GM21360 (cell line): ENCODE measurements around the gene NR1H2.
"Not testable (repeated sequence)": the region's sequence is repeated elsewhere in the genome, so short reads cannot be mapped to it uniquely, and the experiment has no call there.

Experiments used
- ATAC-seq: cut with Tn5 transposase; IDR thresholded peaks from one replicate; pipeline ENCODE4 v1.9.1; 2021; ENCODE audit warnings: mild to moderate bottlenecking, moderate library complexity; ENCODE audit not compliant: unreplicated experiment

NR1H2 gene

GRCh38 chr19:50344661-50345318, 31.5 kb upstream of the NR1H2 start:
- ATAC-seq, result peak; percentile 50

- ATAC-seq, result not testable (repeated sequence)
These were observed 29.1 kb upstream of the NR1H2 start for GRCh38 chr19:50347089-50347581.

GRCh38 chr19:50349277-50350057, 26.8 kb upstream of the NR1H2 start:
- no peak for ATAC-seq

- ATAC-seq, result no peak
These were observed 24.0 kb upstream of the NR1H2 start for GRCh38 chr19:50352242-50352641.

GRCh38 chr19:50353487-50353880, 22.8 kb upstream of the NR1H2 start:
- not testable (repeated sequence) for ATAC-seq

GRCh38 chr19:50356691-50357177, 19.5 kb upstream of the NR1H2 start:
- ATAC-seq, result no peak

GRCh38 chr19:50357178-50358100, 18.8 kb upstream of the NR1H2 start:
- ATAC-seq, result no peak

- ATAC-seq, result no peak
These were observed 17.6 kb upstream of the NR1H2 start for GRCh38 chr19:50358483-50359327.

- no peak for ATAC-seq
These were observed 16.9 kb upstream of the NR1H2 start for GRCh38 chr19:50359328-50359818.

- no peak for ATAC-seq
These were observed 14.8 kb upstream of the NR1H2 start for GRCh38 chr19:50361290-50362029.

- ATAC-seq, result no peak
These were observed 14.2 kb upstream of the NR1H2 start for GRCh38 chr19:50362030-50362412.

GRCh38 chr19:50362656-50363424, 13.4 kb upstream of the NR1H2 start:
- no peak for ATAC-seq

- ATAC-seq, result no peak
These were observed 10.6 kb upstream of the NR1H2 start, which contains the start of gene NAPSA for GRCh38 chr19:50365434-50366306. NAPSA (minus strand) TSS chr19:50365639; CDS start chr19:50365621, 18 bp downstream.

- peak; percentile 43 for ATAC-seq
These were observed 7.3 kb upstream of the NR1H2 start for GRCh38 chr19:50368649-50369570.

GRCh38 chr19:50371914-50372475, 4.3 kb upstream of the NR1H2 start:
- ATAC-seq, result no peak

- no peak for ATAC-seq
These were observed 799 bp downstream of the NR1H2 start for GRCh38 chr19:50377051-50377461.
